Activated CD4-positive, alpha-beta memory T cell treated with anti-CD3 and anti-CD28 coated beads for 36 hours (primary cell): ENCODE results near the gene ITPRIPL1. TPM values are rescaled to one million over a fixed set of nuclear protein-coding genes. Genes with fewer than 3 reads are reported as not detected.

Experiments used
- CTCF ChIA-PET: fragments of 350-600 bp; sonication (Branson Sonifier 250); formaldehyde crosslinking; loops from one replicate; lab custom pipeline; 2021; ENCODE audit warnings: antibody characterized with exemption, inconsistent platforms; lab: Charles Lee
- POLR2A ChIA-PET: fragments of 350-600 bp; sonication (Branson Sonifier 250); formaldehyde crosslinking; loops from one replicate; lab custom pipeline; 2021; ENCODE audit warnings: antibody characterized with exemption; lab: Charles Lee
- DNase-seq: peaks from one replicate; pipeline ENCODE4 v3.0.0-alpha.2; 2020
- H3K27ac Mint-ChIP-seq: one replicate; pipeline ENCODE4 v1.8.0; 2021; ENCODE audit warnings: mixed read lengths
- H3K27me3 Mint-ChIP-seq: one replicate; pipeline ENCODE4 v1.8.0; 2021; ENCODE audit warnings: mixed read lengths
- H3K36me3 Mint-ChIP-seq: one replicate; pipeline ENCODE4 v1.8.0; 2021; ENCODE audit warnings: mixed read lengths
- H3K4me1 Mint-ChIP-seq: one replicate; pipeline ENCODE4 v1.8.0; 2021; ENCODE audit warnings: low read depth, mixed read lengths
- H3K4me3 Mint-ChIP-seq: one replicate; pipeline ENCODE4 v1.8.0; 2021; ENCODE audit warnings: mild to moderate bottlenecking, mixed read lengths
- H3K9me3 Mint-ChIP-seq: one replicate; pipeline ENCODE4 v1.8.0; 2021; ENCODE audit warnings: mixed read lengths
- intact Hi-C: fragments of 100-400 bp; cut with micrococcal nuclease; formaldehyde crosslinking; loops from one replicate; pipeline ENCODE4 v1.15.1; 2023
- total RNA-seq, 2 experiments: library from RNA; stranded (reverse); gene quantifications; one replicate each; pipeline ENCODE4 v1.2.3, GENCODE V29; 2021

ITPRIPL1 gene
- total RNA-seq, 2 experiments from 2014 or later: 30.2 TPM

DNA sequence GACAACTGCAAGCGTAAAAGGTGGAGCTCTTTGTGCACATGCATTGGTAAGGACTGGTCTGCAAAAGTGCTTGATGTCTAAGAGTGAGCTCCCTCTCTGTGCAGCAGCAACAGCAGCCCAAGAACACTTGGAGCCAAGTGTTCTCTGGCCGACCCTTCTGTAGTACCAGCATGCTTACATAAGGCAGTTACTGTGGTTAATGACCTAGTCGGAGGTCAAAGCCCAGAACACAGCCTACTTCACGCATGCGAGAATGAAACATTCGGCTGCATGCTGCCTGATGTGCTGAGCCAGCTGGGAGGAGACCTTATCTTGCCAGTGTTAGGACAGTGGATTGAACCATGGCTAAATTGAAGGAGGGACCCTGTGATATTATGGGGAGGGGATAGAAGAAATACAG, 31.8 kb downstream of the ITPRIPL1 start:
- no peak overlapping the region for H3K27ac Mint-ChIP-seq
- intact Hi-C loops: no loop called here
- no peaks in the 10 kb centered on the region for H3K9me3 Mint-ChIP-seq
- peaks cover 14% of the 10 kb centered on the region for H3K4me1 Mint-ChIP-seq
- H3K36me3 Mint-ChIP-seq: peaks cover 70% of the 10 kb centered on the region
- H3K27me3 Mint-ChIP-seq: no peaks in the 10 kb centered on the region
- no peak for DNase-seq
- ChIA-PET CTCF (no interaction called here), POLR2A (no interaction called here)
- no peak overlapping the region for H3K4me3 Mint-ChIP-seq

DNA sequence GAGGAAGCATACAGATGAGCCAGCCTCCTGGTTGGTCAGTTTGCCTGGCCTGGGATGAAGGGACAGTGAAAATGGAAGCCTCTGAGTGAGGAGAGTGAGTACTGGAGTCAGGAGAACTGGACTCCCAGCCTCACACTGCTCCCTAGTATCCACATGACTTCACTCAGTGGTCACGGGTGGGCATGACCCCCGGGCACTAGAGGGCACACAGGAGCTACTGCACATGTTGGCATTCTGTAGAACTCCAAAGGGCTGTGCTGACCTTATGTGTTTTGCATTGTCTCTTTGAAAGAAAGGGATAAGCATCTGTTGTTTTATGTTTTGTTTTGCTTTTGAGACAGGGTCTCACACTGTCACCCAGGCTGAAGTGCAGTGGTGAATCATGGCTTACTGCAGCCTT, 34.2 kb downstream of the ITPRIPL1 start:
- POLR2A ChIA-PET: no interaction called here
- intact Hi-C loops: no loop called here
- H3K4me3 Mint-ChIP-seq: no peak overlapping the region
- no peak overlapping the region for H3K27ac Mint-ChIP-seq
- H3K27me3 Mint-ChIP-seq: no peaks in the 10 kb centered on the region
- peak; percentile 32 for DNase-seq
- H3K9me3 Mint-ChIP-seq: no peaks in the 10 kb centered on the region
- CTCF ChIA-PET: interaction anchor here (0.6 to 1.5 kb wide), 5 partner anchors 14 to 153 kb away, joined by 3 to 4 read pairs (median 3); partner anchors contain the start of gene NCAPH
- peaks cover 14% of the 10 kb centered on the region for H3K4me1 Mint-ChIP-seq
- peaks cover 69% of the 10 kb centered on the region for H3K36me3 Mint-ChIP-seq

DNA sequence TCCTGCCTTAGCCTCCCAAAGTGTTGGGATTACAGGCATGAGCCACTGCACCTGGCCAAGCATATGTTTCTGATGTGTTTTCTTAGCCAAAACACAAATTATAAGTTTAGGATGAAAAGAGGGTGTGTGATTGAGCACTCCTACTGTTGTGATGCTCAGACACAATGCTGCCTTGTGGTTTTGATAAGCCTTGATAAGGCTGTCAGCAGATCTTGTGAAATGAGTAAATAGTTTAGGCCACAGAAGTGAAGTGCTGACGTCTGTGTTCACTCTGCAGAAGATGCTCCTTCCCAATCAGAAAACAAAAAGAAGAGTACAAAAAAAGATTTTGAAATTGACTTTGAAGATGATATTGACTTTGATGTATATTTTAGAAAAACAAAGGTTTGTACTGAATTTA, 34.7 kb downstream of the ITPRIPL1 start:
- CTCF ChIA-PET: interaction anchor here (0.6 to 0.7 kb wide), 4 partner anchors 14 to 110 kb away, joined by 3 to 4 read pairs (median 3); partner anchors contain the start of gene NCAPH
- Mint-ChIP-seq H3K4me3 (no peak overlapping the region), H3K36me3 (peaks cover 69% of the 10 kb centered on the region)

DNA sequence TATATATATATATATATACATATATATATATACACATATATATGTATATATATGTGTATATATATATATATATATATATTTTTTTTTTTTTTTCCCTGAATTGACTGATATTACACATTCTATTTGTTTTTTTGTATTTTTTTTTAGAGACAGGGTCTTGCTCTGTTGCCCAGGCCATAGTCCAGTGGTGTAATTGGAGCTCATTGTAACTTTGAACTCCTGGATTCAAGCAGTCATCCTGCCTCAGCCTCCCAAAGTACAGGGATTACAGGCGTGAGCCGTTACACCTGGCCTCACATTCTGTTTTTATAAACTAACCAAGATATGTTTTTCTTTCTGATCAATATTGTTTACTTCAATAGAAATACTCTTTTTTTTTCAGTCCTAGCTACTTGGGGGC, 36.6 kb downstream of the ITPRIPL1 start:
- no peaks in the 10 kb centered on the region for H3K27me3 Mint-ChIP-seq
- intact Hi-C loops: loop anchor here (2.0 kb wide), 1 partner anchor 147 kb away; no protein-coding TSS in a partner anchor
- ChIA-PET CTCF (interaction anchor here (0.6 kb wide), 1 partner anchor 38 kb away, joined by 4 read pairs; no protein-coding TSS in a partner anchor), POLR2A (no interaction called here)
- no peak for DNase-seq
- H3K36me3 Mint-ChIP-seq: peaks cover 74% of the 10 kb centered on the region
- no peak overlapping the region for H3K27ac Mint-ChIP-seq
- no peaks in the 10 kb centered on the region for H3K9me3 Mint-ChIP-seq
- H3K4me1 Mint-ChIP-seq: peaks cover 14% of the 10 kb centered on the region
- H3K4me3 Mint-ChIP-seq: no peak overlapping the region

More for the DNA sequence above, 34.7 kb downstream of the ITPRIPL1 start:
- Mint-ChIP-seq H3K4me1 (peaks cover 14% of the 10 kb centered on the region), H3K27me3 (no peaks in the 10 kb centered on the region), H3K9me3 (no peaks in the 10 kb centered on the region), H3K27ac (no peak overlapping the region)
- no peak for DNase-seq
- intact Hi-C loops: loop anchor here (2.0 kb wide), 1 partner anchor 149 kb away; no protein-coding TSS in a partner anchor
- POLR2A ChIA-PET: no interaction called here

DNA sequence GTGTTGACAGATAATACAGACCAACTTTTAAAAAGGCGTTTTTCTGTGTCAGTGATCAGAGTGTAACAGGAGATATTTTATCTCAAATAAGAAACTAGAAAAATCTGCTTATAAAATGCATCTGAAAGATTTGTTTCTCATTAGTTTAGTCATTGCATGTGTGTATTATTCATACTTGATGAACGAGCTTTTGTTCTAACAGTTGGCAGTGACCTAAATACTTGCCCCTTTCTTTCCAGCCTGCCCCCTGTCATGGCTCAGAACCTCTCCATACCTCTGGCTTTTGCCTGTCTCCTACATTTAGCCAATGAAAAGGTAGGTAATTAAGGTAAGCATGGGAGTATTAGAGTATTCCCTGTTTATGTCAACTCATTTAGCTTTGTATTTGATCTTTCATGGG, 44.1 kb downstream of the ITPRIPL1 start:
- H3K27ac Mint-ChIP-seq: no peak overlapping the region
- ChIA-PET CTCF (interaction anchor here (0.5 kb wide), 1 partner anchor 38 kb away, joined by 3 read pairs; no protein-coding TSS in a partner anchor), POLR2A (no interaction called here)
- intact Hi-C loops: no loop called here
- H3K4me1 Mint-ChIP-seq: no peaks in the 10 kb centered on the region
- H3K9me3 Mint-ChIP-seq: no peaks in the 10 kb centered on the region
- H3K27me3 Mint-ChIP-seq: no peaks in the 10 kb centered on the region
- no peak for DNase-seq
- H3K36me3 Mint-ChIP-seq: peaks cover 66% of the 10 kb centered on the region
- no peak overlapping the region for H3K4me3 Mint-ChIP-seq

DNA sequence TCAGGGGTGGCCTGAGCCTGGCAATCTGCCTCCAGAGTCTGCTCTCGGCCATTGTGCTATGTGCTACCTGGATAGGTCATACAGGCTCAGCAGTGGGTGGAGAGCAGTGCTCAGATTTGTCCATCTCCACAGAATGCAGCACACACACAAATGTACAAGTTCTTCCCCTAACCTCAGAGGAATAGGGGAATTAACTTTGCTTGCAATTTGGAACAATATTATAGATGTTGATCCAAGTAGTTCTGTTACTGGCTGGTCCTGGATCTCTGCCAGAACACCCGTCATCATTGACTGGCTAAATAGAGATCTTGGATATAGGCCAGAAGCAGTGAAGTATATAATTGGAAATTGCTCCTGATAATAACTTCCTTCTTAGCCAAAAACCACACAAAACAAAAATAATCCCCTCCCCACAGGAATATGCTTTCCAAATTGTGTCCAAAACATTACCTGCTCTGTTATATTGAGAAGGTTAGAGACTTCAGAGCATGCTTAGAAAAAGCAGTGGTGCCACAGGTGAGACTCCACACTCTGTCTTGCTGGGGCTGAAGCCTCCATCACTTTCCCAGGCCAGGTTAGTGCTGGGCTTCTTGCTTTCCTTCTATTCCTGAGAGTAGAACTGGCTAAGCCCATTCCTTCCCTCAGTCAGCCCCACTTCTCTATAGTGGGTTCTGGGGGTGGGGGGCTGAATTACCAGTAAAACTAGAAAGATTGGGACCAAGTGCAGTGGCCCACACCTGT, 49.3 kb downstream of the ITPRIPL1 start:
- no peak for DNase-seq
- Mint-ChIP-seq H3K27me3 (no peaks in the 10 kb centered on the region), H3K4me3 (no peak overlapping the region), H3K36me3 (peaks cover 34% of the 10 kb centered on the region), H3K4me1 (no peaks in the 10 kb centered on the region), H3K27ac (no peak overlapping the region), H3K9me3 (peaks cover 5% of the 10 kb centered on the region)
- CTCF ChIA-PET: no interaction called here
- POLR2A ChIA-PET: no interaction called here
- intact Hi-C loops: no loop called here

Other genes starting within 250 kb of the ITPRIPL1 start
- gene ADRA2B, start 208.7 kb upstream of the ITPRIPL1 start, total RNA-seq: under 1 TPM; 0.21 to 0.36 TPM
- gene ASTL, start 186.8 kb upstream of the ITPRIPL1 start, total RNA-seq: 1 to 10 TPM; 1.8 to 2.4 TPM
- 100 to 1,000 TPM; 522 to 539 TPM for gene DUSP2, start 179.9 kb upstream of the ITPRIPL1 start, total RNA-seq
- gene STARD7, start 116.5 kb upstream of the ITPRIPL1 start, total RNA-seq: 100 to 1,000 TPM; 173 to 181 TPM
- gene TMEM127, start 59.3 kb upstream of the ITPRIPL1 start, total RNA-seq: 10 to 100 TPM; 19.3 to 22.2 TPM
- gene CIAO1, start 59.1 kb upstream of the ITPRIPL1 start, total RNA-seq: 10 to 100 TPM; 86.6 to 87.1 TPM
- 100 to 1,000 TPM; 165 to 175 TPM for gene SNRNP200, start 19.8 kb upstream of the ITPRIPL1 start, total RNA-seq
- gene NCAPH, start 10.4 kb downstream of the ITPRIPL1 start, total RNA-seq: 10 to 100 TPM; 96.9 to 98.8 TPM
- 1 to 10 TPM in 1 of 2 experiments, under 1 TPM in 1; 0.87 to 1.1 TPM for gene NEURL3, start 180.0 kb downstream of the ITPRIPL1 start, total RNA-seq
- gene ARID5A, start 211.4 kb downstream of the ITPRIPL1 start, total RNA-seq: 100 to 1,000 TPM; 260 to 266 TPM